Tibial artery (tissue), 4 donors: ENCODE data around the gene GABARAPL1.
"Not testable (repeated sequence)": the region's sequence is repeated elsewhere in the genome, so short reads cannot be mapped to it uniquely, and the experiment has no call there.

Source experiments
- DNase-seq, 2 donors: peaks; one replicate each; pipeline ENCODE4 v3.0.0-alpha.2; 2019
- H3K27ac ChIP-seq, 2 donors: fragments of 200-600 bp; sonication (generic) in 1 of 2; 1 replicate in 1 of 2; 2 replicates in 1 of 2; pipeline ENCODE4 v1.5.1; 2018 to 2019; ENCODE audit warnings: mild to moderate bottlenecking in 1 of 2
- H3K27me3 ChIP-seq, 2 donors: fragments of 200-600 bp; sonication (generic) in 1 of 2; one replicate each; pipeline versions ENCODE4 v1.5.1 to v1.6.0; 2016 to 2019
- H3K36me3 ChIP-seq, 3 donors: fragments of 200-600 bp; sonication (generic) in 2 of 3; one replicate each; pipeline ENCODE4 v1.5.1; 2016 to 2019; ENCODE audit warnings: mild to moderate bottlenecking in 2 of 3
- H3K4me1 ChIP-seq, 4 donors: fragments of 200-600 bp; sonication (generic) in 2 of 4; 1 replicate in 3 of 4; 2 replicates in 1 of 4; pipeline ENCODE4 v1.5.1; 2016 to 2019
- H3K4me3 ChIP-seq, 2 donors: fragments of 200-600 bp; sonication (generic) in 1 of 2; 1 replicate in 1 of 2; 2 replicates in 1 of 2; pipeline ENCODE4 v1.5.1; 2018 to 2019; ENCODE audit warnings: mild to moderate bottlenecking in 2 of 2
- H3K9me3 ChIP-seq, 3 donors: fragments of 200-600 bp; sonication (generic) in 1 of 3; one replicate each; pipeline ENCODE4 v1.5.1; 2016 to 2019
- CTCF ChIP-seq, 2 experiments: fragments of 200-600 bp in 1 of 2; fragments of 450-650 bp in 1 of 2; IDR thresholded peaks; one replicate each; pipeline ENCODE4 v1.5.1; 2017 to 2019; ENCODE audit warnings: antibody characterized with exemption in 2 of 2, mild to moderate bottlenecking in 1 of 2, moderate library complexity in 1 of 2
- intact Hi-C: fragments of 100-400 bp; cut with DNase I; formaldehyde crosslinking; loops from one replicate; pipeline ENCODE4 v1.15.0; 2023; ENCODE audit warnings: low total_unique reads

Gene GABARAPL1

GRCh38 chr12:10218021-10218420 is 5.3 kb downstream of the GABARAPL1 start:
- DNase-seq: no peak
- Histone ChIP-seq H3K36me3 (peaks cover 52 to 53% (median 52%) of the 10 kb centered on the region in 3 donors), H3K9me3 (no peaks in the 10 kb centered on the region), H3K4me1 (peaks cover 0 to 54% (median 21%) of the 10 kb centered on the region in 4 donors), H3K4me3 (no peak overlapping the region), H3K27me3 (no peaks in the 10 kb centered on the region), H3K27ac (peak overlapping the region in 1 of 2 donors; percentile 18)
- intact Hi-C loops: loop anchor here (10.0 kb wide), 2 partner anchors 147 to 1523 kb away; partner anchors contain the start of gene RIMKLB
- TF ChIP-seq CTCF (IDR thresholded peaks at IDR 0.05): no peak

GRCh38 chr12:10220398-10221077 is 7.9 kb downstream of the GABARAPL1 start:
- H3K27me3 ChIP-seq: no peaks in the 10 kb centered on the region
- no peak for TF ChIP-seq CTCF (IDR thresholded peaks at IDR 0.05)
- no peak overlapping the region for H3K4me3 ChIP-seq
- intact Hi-C loops: no loop called here
- H3K9me3 ChIP-seq: no peaks in the 10 kb centered on the region
- H3K4me1 ChIP-seq: peaks cover 0 to 44% (median 16%) of the 10 kb centered on the region in 4 donors
- peak; percentile 87 to 89 for DNase-seq
- H3K27ac ChIP-seq: peak overlapping the region; percentile 51 to 58
- peaks cover 67 to 71% (median 71%) of the 10 kb centered on the region in 3 donors for H3K36me3 ChIP-seq

- Histone ChIP-seq H3K4me3 (no peak overlapping the region), H3K36me3 (peaks cover 67 to 71% (median 71%) of the 10 kb centered on the region in 3 donors), H3K27ac (no peak overlapping the region), H3K9me3 (no peaks in the 10 kb centered on the region), H3K4me1 (peaks cover 0 to 34% (median 14%) of the 10 kb centered on the region in 4 donors), H3K27me3 (no peaks in the 10 kb centered on the region)
- intact Hi-C loops: no loop called here
- no peak for TF ChIP-seq CTCF (IDR thresholded peaks at IDR 0.05)
- no peak for DNase-seq
These were observed 9.2 kb downstream of the GABARAPL1 start for GRCh38 chr12:10221846-10222245.

- TF ChIP-seq CTCF (IDR thresholded peaks at IDR 0.05): no peak
- peaks cover 61 to 67% (median 65%) of the 10 kb centered on the region in 3 donors for H3K36me3 ChIP-seq
- DNase-seq: no peak
- no peak overlapping the region for H3K27ac ChIP-seq
- no peaks in the 10 kb centered on the region for H3K27me3 ChIP-seq
- peaks cover 0 to 30% (median 10%) of the 10 kb centered on the region in 4 donors for H3K4me1 ChIP-seq
- no peaks in the 10 kb centered on the region for H3K9me3 ChIP-seq
- H3K4me3 ChIP-seq: no peak overlapping the region
- intact Hi-C loops: no loop called here
These were observed 10.5 kb downstream of the GABARAPL1 start for GRCh38 chr12:10223208-10223607.

- H3K27ac ChIP-seq, DNase-seq, H3K9me3 ChIP-seq, intact Hi-C loops, H3K27me3 ChIP-seq, H3K4me3 ChIP-seq: not testable (repeated sequence)
- peaks cover 40 to 45% (median 44%) of the 10 kb centered on the region in 3 donors for H3K36me3 ChIP-seq
- H3K4me1 ChIP-seq: peaks cover 0 to 16% (median 7%) of the 10 kb centered on the region in 4 donors
These were observed 12.7 kb downstream of the GABARAPL1 start for GRCh38 chr12:10225426-10225825.

GRCh38 chr12:10226086-10226485 is 13.4 kb downstream of the GABARAPL1 start:
- Histone ChIP-seq H3K4me1 (peaks cover 0 to 11% (median 4%) of the 10 kb centered on the region in 4 donors), H3K4me3 (no peak overlapping the region), H3K36me3 (peaks cover 33 to 38% (median 38%) of the 10 kb centered on the region in 3 donors), H3K27me3 (no peaks in the 10 kb centered on the region), H3K27ac (no peak overlapping the region), H3K9me3 (no peaks in the 10 kb centered on the region)
- no peak for DNase-seq
- intact Hi-C loops: no loop called here
- no peak for TF ChIP-seq CTCF (IDR thresholded peaks at IDR 0.05)
